ENCODE measurements around the gene DGKG.

DNA sequence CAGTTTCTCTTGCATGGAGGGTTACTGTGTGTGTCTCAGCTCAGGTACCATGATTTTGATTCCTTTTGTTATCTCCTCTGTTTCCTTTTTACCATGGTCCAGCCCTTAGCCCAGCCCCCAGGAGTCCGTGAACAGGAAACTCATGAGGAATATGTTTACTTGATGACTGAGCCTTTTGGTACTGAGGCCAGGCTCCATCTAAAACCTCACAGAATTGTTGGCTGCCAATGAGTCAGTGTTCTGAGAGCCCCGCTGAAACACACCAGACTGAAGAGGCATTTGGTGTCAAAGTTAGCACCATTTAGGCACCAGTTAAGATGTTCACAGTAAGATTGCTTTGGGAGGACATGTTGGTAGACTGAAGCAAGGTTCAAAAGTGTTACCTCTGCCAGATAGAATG is 80.9 kb downstream of the DGKG start:
- TF ChIP-seq POLR2AphosphoS5 (IDR thresholded peaks at IDR 0.05; ENCODE audit: borderline replicate concordance, low read depth, low read length) (no peak), EZH2 (IDR thresholded peaks at IDR 0.05) (no peak), FOXP2 (optimal IDR thresholded peaks at IDR 0.05; ENCODE audit: control extremely low read depth, extremely low read length, insufficient read depth) (no peak)

All from SK-N-MC (cell line).